PC-3 (cell line): ENCODE measurements around the gene MRPS14.

Experiments
- CTCF ChIP-seq: fragments of 300-600 bp; sonication (generic); conservative IDR thresholded peaks from 2 replicates; pipeline ENCODE4 v1.5.1; 2017; ENCODE audit warnings: antibody characterized with exemption, low read depth, mild to moderate bottlenecking, low read length
- EZH2 ChIP-seq: fragments of 300-600 bp; sonication (generic); IDR thresholded peaks from one replicate; pipeline ENCODE4 v1.6.1; 2017; ENCODE audit warnings: antibody characterized with exemption, mild to moderate bottlenecking, low read length; ENCODE audit not compliant: unreplicated experiment
- EZH2phosphoT487 ChIP-seq: fragments of 300-600 bp; sonication (generic); IDR thresholded peaks from 2 replicates; pipeline ENCODE4 v1.6.1; 2018; ENCODE audit warnings: mild to moderate bottlenecking, antibody characterized with exemption, low read length, borderline replicate concordance

GRCh38 chr1:175019524-175019923, 3.7 kb downstream of the MRPS14 start:
- TF ChIP-seq CTCF (no peak), EZH2 (no peak), EZH2phosphoT487 (no peak)
